Activated CD4-positive, alpha-beta T cell treated with anti-CD3 and anti-CD28 coated beads, Interleukin-2, amount 50 U/mL, for 24 hours (primary cell): ENCODE data around the gene IFI27L2.

Experiments
- DNase-seq, 2 donors: peaks; one replicate each; pipeline ENCODE4 v3.0.0-alpha.2; 2020; ENCODE audit warnings: low read depth in 1 of 2, low spot score in 1 of 2

The IFI27L2 gene

GRCh38 chr14:94153750-94154342 is 24.4 kb upstream of the IFI27L2 start:
- DNase-seq = no peak

- DNase-seq = no peak
Observed at GRCh38 chr14:94152676-94153075, 23.3 kb upstream of the IFI27L2 start.

GRCh38 chr14:94145902-94146527 is 16.6 kb upstream of the IFI27L2 start:
- no peak for DNase-seq

- no peak for DNase-seq
Observed at GRCh38 chr14:94144765-94145164, 15.4 kb upstream of the IFI27L2 start.

GRCh38 chr14:94143711-94144110 is 14.3 kb upstream of the IFI27L2 start:
- DNase-seq = no peak

- DNase-seq = no peak
Observed at GRCh38 chr14:94143239-94143638, 13.8 kb upstream of the IFI27L2 start.

- no peak for DNase-seq
Observed at GRCh38 chr14:94142836-94143235, 13.4 kb upstream of the IFI27L2 start.

GRCh38 chr14:94142247-94142646 is 12.8 kb upstream of the IFI27L2 start:
- DNase-seq = no peak

- DNase-seq = no peak
Observed at GRCh38 chr14:94139421-94139820, 10.0 kb upstream of the IFI27L2 start.

GRCh38 chr14:94139006-94139405 is 9.6 kb upstream of the IFI27L2 start:
- DNase-seq = no peak

GRCh38 chr14:94138251-94138650 is 8.8 kb upstream of the IFI27L2 start:
- no peak for DNase-seq

GRCh38 chr14:94136575-94137331 is 7.3 kb upstream of the IFI27L2 start:
- DNase-seq = peak; percentile 81

GRCh38 chr14:94135476-94135875 is 6.1 kb upstream of the IFI27L2 start:
- DNase-seq = no peak

GRCh38 chr14:94132285-94132887 is 3.0 kb upstream of the IFI27L2 start:
- DNase-seq = peak; percentile 26 to 65

GRCh38 chr14:94129758-94130414 is 482 bp upstream of the IFI27L2 start:
- peak in 1 of 2 donors; percentile 21 for DNase-seq

GRCh38 chr14:94128216-94128839 is 1.1 kb downstream of the IFI27L2 start:
- no peak for DNase-seq

GRCh38 chr14:94127330-94127729 is 2.1 kb downstream of the IFI27L2 start:
- no peak for DNase-seq

GRCh38 chr14:94126800-94127199 is 2.6 kb downstream of the IFI27L2 start:
- DNase-seq = no peak

- DNase-seq = no peak
Observed at GRCh38 chr14:94126419-94126677, 3.1 kb downstream of the IFI27L2 start.

- no peak for DNase-seq
Observed at GRCh38 chr14:94125659-94126418, 3.6 kb downstream of the IFI27L2 start.
